ENCODE data around the gene SPNS3. TPM values are rescaled to one million over a fixed set of nuclear protein-coding genes. Genes with fewer than 3 reads are reported as not detected.

The SPNS3 gene, protein sequence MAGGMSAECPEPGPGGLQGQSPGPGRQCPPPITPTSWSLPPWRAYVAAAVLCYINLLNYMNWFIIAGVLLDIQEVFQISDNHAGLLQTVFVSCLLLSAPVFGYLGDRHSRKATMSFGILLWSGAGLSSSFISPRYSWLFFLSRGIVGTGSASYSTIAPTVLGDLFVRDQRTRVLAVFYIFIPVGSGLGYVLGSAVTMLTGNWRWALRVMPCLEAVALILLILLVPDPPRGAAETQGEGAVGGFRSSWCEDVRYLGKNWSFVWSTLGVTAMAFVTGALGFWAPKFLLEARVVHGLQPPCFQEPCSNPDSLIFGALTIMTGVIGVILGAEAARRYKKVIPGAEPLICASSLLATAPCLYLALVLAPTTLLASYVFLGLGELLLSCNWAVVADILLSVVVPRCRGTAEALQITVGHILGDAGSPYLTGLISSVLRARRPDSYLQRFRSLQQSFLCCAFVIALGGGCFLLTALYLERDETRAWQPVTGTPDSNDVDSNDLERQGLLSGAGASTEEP
- 10 to 100 TPM; 11.7 to 14.3 TPM for total RNA-seq

GRCh38 chr17:4433515-4434031, at the start of gene SPNS3:
SPNS3 (plus strand) TSS chr17:4433940; CDS start chr17:4433968, 28 bp downstream.
- no peaks in the 10 kb centered on the region for H3K9me3 Mint-ChIP-seq
- peaks cover 28% of the 10 kb centered on the region for H3K4me1 Mint-ChIP-seq
- peak within 1 kb of the TSS; percentile 88 for H3K27ac Mint-ChIP-seq
- peak within 1 kb of the TSS; percentile 81 for H3K4me3 Mint-ChIP-seq
- H3K27me3 Mint-ChIP-seq: no peaks in the 10 kb centered on the region
- peak; percentile 60 for DNase-seq
- H3K36me3 Mint-ChIP-seq: peaks cover 7% of the 10 kb centered on the region

DNA sequence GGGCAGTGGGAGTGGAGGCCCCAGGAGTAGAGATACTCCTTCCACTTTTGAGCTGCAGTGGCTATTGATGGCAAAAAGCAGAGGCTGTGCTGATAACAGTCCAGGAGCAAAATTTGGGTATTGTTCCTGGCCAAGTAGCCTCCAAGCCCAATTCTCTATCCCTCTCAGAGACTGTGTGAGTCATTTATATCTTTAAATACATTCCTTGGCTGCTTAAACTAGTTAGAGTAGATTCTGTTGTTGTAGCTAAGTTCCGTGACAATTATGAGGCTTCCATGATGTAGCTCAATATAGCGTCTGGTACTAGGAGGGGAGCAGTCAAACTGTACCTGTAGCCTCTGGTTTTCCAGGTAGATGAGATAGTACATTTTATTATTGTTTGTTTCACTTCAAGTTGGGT, 47.3 kb upstream of the SPNS3 start:
- Mint-ChIP-seq H3K27me3 (no peaks in the 10 kb centered on the region), H3K9me3 (no peaks in the 10 kb centered on the region), H3K4me1 (peaks cover 4% of the 10 kb centered on the region), H3K27ac (no peak overlapping the region), H3K4me3 (no peak overlapping the region), H3K36me3 (no peaks in the 10 kb centered on the region)
- no peak for DNase-seq

- no peaks in the 10 kb centered on the region for H3K4me1 Mint-ChIP-seq
- H3K9me3 Mint-ChIP-seq: no peaks in the 10 kb centered on the region
- no peak overlapping the region for H3K27ac Mint-ChIP-seq
- no peak overlapping the region for H3K4me3 Mint-ChIP-seq
- H3K36me3 Mint-ChIP-seq: no peaks in the 10 kb centered on the region
- no peaks in the 10 kb centered on the region for H3K27me3 Mint-ChIP-seq
- no peak for DNase-seq
These were observed 46.6 kb upstream of the SPNS3 start for GRCh38 chr17:4387137-4387536.

DNA sequence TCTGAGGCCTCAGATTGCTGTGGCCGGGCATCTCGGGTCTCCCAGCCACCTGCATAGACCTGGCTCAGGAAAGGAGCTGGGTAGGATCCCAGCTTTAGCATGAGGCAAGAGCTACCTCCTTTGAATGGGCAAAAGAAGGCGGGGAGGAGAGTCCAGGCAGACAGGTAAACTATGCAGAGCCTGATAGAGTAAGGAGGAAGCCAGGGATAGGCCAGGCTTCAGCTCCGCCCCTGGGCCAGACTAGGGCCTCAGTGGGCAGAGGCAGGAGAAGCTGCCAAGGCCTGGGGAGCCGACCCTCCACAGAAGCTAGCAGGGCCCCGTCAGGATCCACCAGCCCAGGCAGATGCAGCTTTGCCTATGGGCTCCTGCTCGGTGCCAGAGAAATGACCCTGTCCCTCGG, 44.7 kb upstream of the SPNS3 start:
- Mint-ChIP-seq H3K9me3 (no peaks in the 10 kb centered on the region), H3K27me3 (no peaks in the 10 kb centered on the region), H3K36me3 (no peaks in the 10 kb centered on the region), H3K4me1 (no peaks in the 10 kb centered on the region), H3K4me3 (no peak overlapping the region), H3K27ac (no peak overlapping the region)
- DNase-seq: no peak

- peaks cover 2% of the 10 kb centered on the region for H3K4me1 Mint-ChIP-seq
These were observed 39.9 kb upstream of the SPNS3 start for GRCh38 chr17:4393806-4394205.

DNA sequence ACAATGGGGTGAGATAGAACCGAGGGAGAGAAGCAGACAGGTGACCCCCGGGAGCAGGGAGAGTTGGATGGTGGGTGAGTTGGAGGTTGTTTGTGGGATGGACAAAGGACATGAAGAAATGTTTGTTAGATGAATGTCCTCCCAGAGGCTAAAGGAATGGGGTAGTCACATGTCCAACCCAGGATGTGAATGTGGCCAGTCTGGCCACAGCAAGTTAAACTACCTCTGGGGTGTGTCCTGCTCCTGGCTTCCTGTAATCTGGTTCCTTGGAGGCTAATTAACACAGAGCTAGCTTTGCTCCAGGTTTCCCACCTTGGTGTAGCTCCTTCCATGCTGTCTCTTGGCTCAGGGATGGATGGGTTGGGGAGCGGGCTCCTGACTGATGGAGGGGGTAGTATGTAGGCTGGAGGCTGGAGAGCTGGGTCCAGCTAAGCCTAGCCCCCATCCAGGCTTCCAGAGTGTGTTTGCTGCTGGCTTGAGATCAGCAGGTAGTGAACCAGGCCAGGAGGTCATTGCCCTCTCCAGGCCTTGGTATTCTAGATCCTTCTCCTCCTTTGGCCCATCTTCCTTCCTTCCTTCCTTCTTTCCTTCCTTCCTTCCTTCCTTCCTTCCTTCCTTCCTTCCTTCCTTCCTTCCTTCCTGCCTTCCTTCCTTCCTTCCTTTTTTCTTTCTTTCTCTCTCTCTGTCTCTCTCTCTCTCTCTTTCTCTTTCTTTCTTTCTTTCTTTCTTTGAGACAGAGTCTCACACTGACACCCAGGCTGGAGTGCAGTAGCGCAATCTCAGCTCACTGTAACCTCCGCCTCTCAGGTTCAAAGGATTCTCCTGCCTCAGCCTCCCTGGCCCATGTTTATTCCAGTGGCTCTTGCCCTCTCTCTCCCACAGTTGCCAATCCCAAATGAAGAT, 39.3 kb upstream of the SPNS3 start:
- Mint-ChIP-seq H3K27me3 (no peaks in the 10 kb centered on the region), H3K4me3 (no peak overlapping the region), H3K4me1 (peaks cover 2% of the 10 kb centered on the region), H3K9me3 (no peaks in the 10 kb centered on the region), H3K27ac (no peak overlapping the region), H3K36me3 (no peaks in the 10 kb centered on the region)
- DNase-seq: no peak

More at GRCh38 chr17:4393806-4394205, 39.9 kb upstream of the SPNS3 start:
- H3K27me3 Mint-ChIP-seq: no peaks in the 10 kb centered on the region
- H3K36me3 Mint-ChIP-seq: no peaks in the 10 kb centered on the region
- H3K4me3 Mint-ChIP-seq: no peak overlapping the region
- no peak for DNase-seq
- H3K27ac Mint-ChIP-seq: no peak overlapping the region
- H3K9me3 Mint-ChIP-seq: no peaks in the 10 kb centered on the region

DNA sequence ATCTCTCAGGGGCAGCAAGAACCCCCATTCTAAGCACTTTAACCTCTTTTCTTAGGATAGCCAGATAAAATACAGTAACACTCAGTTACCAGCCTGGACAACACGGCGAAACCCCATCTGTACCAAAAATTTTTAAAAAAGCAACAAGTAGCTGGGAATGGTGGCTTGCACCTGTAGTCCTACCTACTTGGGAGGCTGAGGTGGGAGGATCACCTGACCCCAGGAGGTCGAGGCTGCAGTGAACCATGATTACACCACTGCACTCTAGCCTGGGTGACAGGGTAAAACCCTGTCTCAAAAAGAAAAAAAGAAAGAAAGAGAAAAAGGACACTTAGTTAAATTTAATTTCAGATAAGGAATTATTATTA, 38.6 kb upstream of the SPNS3 start:
- H3K27ac Mint-ChIP-seq: no peak overlapping the region
- H3K36me3 Mint-ChIP-seq: no peaks in the 10 kb centered on the region
- H3K9me3 Mint-ChIP-seq: no peaks in the 10 kb centered on the region
- no peaks in the 10 kb centered on the region for H3K27me3 Mint-ChIP-seq
- H3K4me1 Mint-ChIP-seq: peaks cover 2% of the 10 kb centered on the region
- DNase-seq: no peak
- H3K4me3 Mint-ChIP-seq: no peak overlapping the region

DNA sequence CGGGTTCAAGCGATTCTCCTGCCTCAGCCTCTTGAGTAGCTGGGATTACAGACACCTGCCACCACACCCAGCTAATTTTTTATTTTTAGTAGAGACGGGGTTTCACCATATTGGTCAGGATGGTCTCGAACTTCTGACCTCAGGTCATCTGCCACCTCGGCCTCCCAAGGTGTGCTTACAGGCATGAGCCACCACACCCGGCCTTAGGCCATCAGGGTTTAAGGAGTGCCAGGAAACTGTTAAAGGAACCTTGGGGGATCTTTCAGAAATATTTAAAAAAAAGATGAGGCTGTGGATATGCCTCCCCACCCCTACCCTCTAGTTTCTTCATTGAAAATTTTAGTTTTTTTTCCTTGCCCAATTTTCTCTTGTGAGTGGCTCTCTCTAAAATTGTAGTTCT, 35.9 kb upstream of the SPNS3 start:
- no peaks in the 10 kb centered on the region for H3K9me3 Mint-ChIP-seq
- no peak overlapping the region for H3K4me3 Mint-ChIP-seq
- H3K4me1 Mint-ChIP-seq: peaks cover 2% of the 10 kb centered on the region
- DNase-seq: no peak
- H3K36me3 Mint-ChIP-seq: no peaks in the 10 kb centered on the region
- no peaks in the 10 kb centered on the region for H3K27me3 Mint-ChIP-seq
- H3K27ac Mint-ChIP-seq: no peak overlapping the region

- no peak overlapping the region for H3K27ac Mint-ChIP-seq
- H3K4me3 Mint-ChIP-seq: no peak overlapping the region
- H3K4me1 Mint-ChIP-seq: no peaks in the 10 kb centered on the region
- no peaks in the 10 kb centered on the region for H3K9me3 Mint-ChIP-seq
- no peaks in the 10 kb centered on the region for H3K36me3 Mint-ChIP-seq
- no peak for DNase-seq
- H3K27me3 Mint-ChIP-seq: no peaks in the 10 kb centered on the region
These were observed 28.6 kb upstream of the SPNS3 start for GRCh38 chr17:4405038-4405669.

DNA sequence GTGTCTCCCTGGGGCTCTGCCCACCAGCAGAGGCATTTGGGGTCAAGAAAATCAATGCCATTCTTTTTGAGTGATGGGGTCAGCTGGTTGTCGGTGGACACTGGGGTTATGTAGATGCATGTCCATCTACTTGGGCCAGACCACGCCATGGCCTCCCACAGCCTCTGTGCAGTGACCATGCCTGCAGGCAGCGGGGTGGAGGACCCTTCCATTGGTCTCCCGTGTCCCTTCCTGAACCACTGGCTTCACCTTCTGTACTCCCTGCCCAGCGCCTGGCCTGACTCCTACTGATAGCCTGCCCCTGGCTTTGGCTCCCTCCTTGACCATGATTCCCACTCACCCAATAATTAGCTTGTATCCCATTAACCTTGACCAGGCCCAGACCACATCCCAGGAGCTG, 28.0 kb upstream of the SPNS3 start:
- no peak overlapping the region for H3K4me3 Mint-ChIP-seq
- H3K36me3 Mint-ChIP-seq: no peaks in the 10 kb centered on the region
- H3K9me3 Mint-ChIP-seq: no peaks in the 10 kb centered on the region
- DNase-seq: no peak
- no peaks in the 10 kb centered on the region for H3K4me1 Mint-ChIP-seq
- no peak overlapping the region for H3K27ac Mint-ChIP-seq
- H3K27me3 Mint-ChIP-seq: no peaks in the 10 kb centered on the region

DNA sequence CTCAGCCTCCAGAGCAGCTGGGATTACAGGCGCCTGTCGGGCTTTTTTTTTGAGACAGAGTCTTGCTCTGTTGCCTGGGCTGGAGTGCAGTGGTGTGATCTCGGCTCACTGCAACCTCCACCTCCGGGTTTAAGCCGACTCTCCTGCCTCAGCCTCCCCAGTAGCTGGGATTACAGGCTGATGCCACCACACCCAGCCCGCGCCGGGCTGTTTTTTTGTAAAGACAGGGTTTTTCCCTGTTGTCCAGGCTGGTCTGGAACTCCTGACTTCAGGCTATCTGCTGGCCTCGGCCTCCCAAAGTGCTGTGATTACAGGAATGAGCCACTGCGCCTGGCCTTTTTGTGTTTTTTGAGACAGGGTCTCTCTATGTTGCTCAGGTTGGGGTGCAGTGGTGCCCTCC, 27.4 kb upstream of the SPNS3 start:
- Mint-ChIP-seq H3K36me3 (no peaks in the 10 kb centered on the region), H3K27ac (no peak overlapping the region), H3K9me3 (no peaks in the 10 kb centered on the region), H3K4me1 (no peaks in the 10 kb centered on the region), H3K27me3 (no peaks in the 10 kb centered on the region), H3K4me3 (no peak overlapping the region)
- no peak for DNase-seq

DNA sequence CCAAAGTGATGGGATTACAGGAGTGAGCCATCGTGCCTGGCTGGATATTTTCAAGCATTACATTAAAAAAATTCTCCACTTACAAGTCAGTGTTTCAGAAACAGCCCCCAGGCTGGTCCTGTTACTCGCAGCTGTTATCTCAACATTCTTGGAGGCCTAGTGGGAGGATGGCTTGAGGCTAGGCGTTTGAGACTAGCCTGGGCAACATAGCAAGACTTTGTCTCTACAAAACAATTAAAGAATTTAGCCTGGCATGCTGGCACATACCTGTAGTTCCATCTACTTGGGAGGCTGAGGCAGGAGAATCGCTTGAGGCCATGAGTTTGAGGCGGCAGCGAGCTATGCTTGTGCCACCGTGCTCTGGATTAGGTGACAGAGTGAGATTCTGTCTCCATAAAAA, 26.5 kb upstream of the SPNS3 start:
- H3K27ac Mint-ChIP-seq: no peak overlapping the region
- H3K4me1 Mint-ChIP-seq: no peaks in the 10 kb centered on the region
- H3K36me3 Mint-ChIP-seq: no peaks in the 10 kb centered on the region
- H3K4me3 Mint-ChIP-seq: no peak overlapping the region
- no peaks in the 10 kb centered on the region for H3K9me3 Mint-ChIP-seq
- H3K27me3 Mint-ChIP-seq: no peaks in the 10 kb centered on the region
- DNase-seq: no peak

GRCh38 chr17:4407851-4408250, 25.9 kb upstream of the SPNS3 start:
- no peak for DNase-seq
- peaks cover 2% of the 10 kb centered on the region for H3K4me1 Mint-ChIP-seq
- no peaks in the 10 kb centered on the region for H3K27me3 Mint-ChIP-seq
- H3K4me3 Mint-ChIP-seq: no peak overlapping the region
- H3K9me3 Mint-ChIP-seq: no peaks in the 10 kb centered on the region
- H3K36me3 Mint-ChIP-seq: no peaks in the 10 kb centered on the region
- no peak overlapping the region for H3K27ac Mint-ChIP-seq

GRCh38 chr17:4409659-4410058, 24.1 kb upstream of the SPNS3 start:
- no peaks in the 10 kb centered on the region for H3K27me3 Mint-ChIP-seq
- H3K4me1 Mint-ChIP-seq: peaks cover 5% of the 10 kb centered on the region
- DNase-seq: no peak
- no peaks in the 10 kb centered on the region for H3K9me3 Mint-ChIP-seq
- no peak overlapping the region for H3K27ac Mint-ChIP-seq
- H3K36me3 Mint-ChIP-seq: no peaks in the 10 kb centered on the region
- H3K4me3 Mint-ChIP-seq: no peak overlapping the region

DNA sequence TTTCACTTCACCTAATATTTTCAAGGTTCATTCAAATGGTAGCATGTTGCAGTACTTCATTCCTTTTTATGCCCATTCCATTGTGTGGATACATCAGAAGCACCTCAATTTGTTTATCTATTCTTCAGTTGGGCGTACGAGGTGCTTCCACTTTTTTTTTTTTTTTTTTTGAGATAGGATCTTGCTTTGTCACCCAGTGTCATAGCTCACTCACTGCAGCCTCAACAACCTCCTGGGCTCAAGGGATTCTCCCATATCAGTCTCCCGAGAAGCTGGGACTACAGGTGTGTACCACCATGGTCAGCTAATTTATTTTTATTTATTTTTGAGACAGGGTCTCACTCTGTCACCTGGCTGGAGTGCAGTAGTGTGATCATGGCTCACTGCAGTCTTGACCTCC, 22.5 kb upstream of the SPNS3 start:
- Mint-ChIP-seq H3K36me3 (no peaks in the 10 kb centered on the region), H3K4me1 (peaks cover 5% of the 10 kb centered on the region), H3K9me3 (no peaks in the 10 kb centered on the region), H3K27ac (no peak overlapping the region), H3K4me3 (no peak overlapping the region), H3K27me3 (no peaks in the 10 kb centered on the region)
- no peak for DNase-seq
